Neuronal stem cell (in vitro differentiated cells): ENCODE data around the gene IL1RAPL2.
"Not testable (repeated sequence)": the region's sequence is repeated elsewhere in the genome, so short reads cannot be mapped to it uniquely, and the experiment has no call there.

Experiments used
- DNase-seq: peaks from one replicate; pipeline ENCODE4 v3.0.0-alpha.2; 2013; ENCODE audit warnings: low spot score
- H2AFZ ChIP-seq: one replicate; pipeline ENCODE4 v1.6.1; 2013; ENCODE audit warnings: mild to moderate bottlenecking, low read length, inconsistent platforms
- H2AK5ac ChIP-seq: 2 replicates; pipeline ENCODE4 v1.6.1; 2013; ENCODE audit warnings: low read depth, mild to moderate bottlenecking, inconsistent platforms, low read length, moderate library complexity, mixed read lengths
- H2BK120ac ChIP-seq: 2 replicates; pipeline ENCODE4 v1.6.1; 2013; ENCODE audit warnings: low read depth, mild to moderate bottlenecking, inconsistent platforms, low read length, moderate library complexity, mixed read lengths
- H2BK12ac ChIP-seq: one replicate; pipeline ENCODE4 v1.6.1; 2013; ENCODE audit warnings: low read length, inconsistent platforms
- H2BK15ac ChIP-seq: 2 replicates; pipeline ENCODE4 v1.6.1; 2013; ENCODE audit warnings: mild to moderate bottlenecking, low read length, inconsistent platforms, mixed read lengths
- H2BK5ac ChIP-seq: one replicate; pipeline ENCODE4 v1.6.1; 2013; ENCODE audit warnings: inconsistent platforms, mild to moderate bottlenecking, low read length, moderate library complexity
- H3K14ac ChIP-seq: one replicate; pipeline ENCODE4 v1.6.1; 2013; ENCODE audit warnings: low read length, inconsistent platforms
- H3K18ac ChIP-seq: 2 replicates; pipeline ENCODE4 v1.6.1; 2013; ENCODE audit warnings: low read length, inconsistent platforms
- H3K23ac ChIP-seq: 2 replicates; pipeline ENCODE4 v1.6.1; 2013; ENCODE audit warnings: low read depth, mild to moderate bottlenecking, mixed read lengths, low read length, inconsistent platforms; ENCODE audit not compliant: poor library complexity
- H3K27ac ChIP-seq: replicated peaks from 3 replicates; pipeline ENCODE4 v1.5.1; 2013; ENCODE audit warnings: low read length, inconsistent platforms
- H3K27me3 ChIP-seq, 3 experiments: 2 replicates each; pipeline ENCODE4 v1.6.1; 2013; ENCODE audit warnings: low read length in 3 of 3, mild to moderate bottlenecking in 2 of 3, inconsistent platforms in 1 of 3, low read depth in 1 of 3, mixed read lengths in 1 of 3, moderate library complexity in 1 of 3; ENCODE audit not compliant: control insufficient read depth in 3 of 3, insufficient read depth in 3 of 3
- H3K36me3 ChIP-seq, 2 donors: replicated peaks in 1 of 2; 2 replicates each; pipeline ENCODE4 v1.6.1; 2013; ENCODE audit warnings: low read length in 2 of 2; ENCODE audit not compliant: control insufficient read depth in 2 of 2, insufficient read depth in 2 of 2
- H3K4ac ChIP-seq: 2 replicates; pipeline ENCODE4 v1.6.1; 2013; ENCODE audit warnings: inconsistent platforms, mild to moderate bottlenecking, low read length, moderate library complexity
- H3K4me1 ChIP-seq, 2 donors: 1 replicate in 1 of 2; 2 replicates in 1 of 2; pipeline ENCODE4 v1.6.1; 2013; ENCODE audit warnings: low read length in 2 of 2, low read depth in 1 of 2; ENCODE audit not compliant: control insufficient read depth in 2 of 2, insufficient read depth in 1 of 2
- H3K4me2 ChIP-seq: one replicate; pipeline ENCODE4 v1.6.1; 2013; ENCODE audit warnings: mild to moderate bottlenecking, low read length, inconsistent platforms; ENCODE audit not compliant: insufficient read depth, poor library complexity, severe bottlenecking
- H3K4me3 ChIP-seq, 2 donors: 2 replicates each; pipeline ENCODE4 v1.5.1; 2013; ENCODE audit warnings: low read length in 2 of 2, mild to moderate bottlenecking in 2 of 2, inconsistent platforms in 1 of 2, moderate library complexity in 1 of 2
- H3K79me1 ChIP-seq: one replicate; pipeline ENCODE4 v1.6.1; 2013; ENCODE audit warnings: low read depth, mild to moderate bottlenecking, inconsistent platforms, low read length, moderate library complexity
- H3K9ac ChIP-seq: one replicate; pipeline ENCODE4 v1.6.1; 2013; ENCODE audit warnings: mild to moderate bottlenecking, low read depth, low read length, inconsistent platforms; ENCODE audit not compliant: poor library complexity
- H3K9me3 ChIP-seq, 2 donors: replicated peaks in 1 of 2; 2 replicates each; pipeline versions ENCODE3 to v1.6.1; 2013; ENCODE audit warnings: low read length in 2 of 2, mild to moderate bottlenecking in 2 of 2, inconsistent platforms in 1 of 2, low read depth in 1 of 2, mixed read lengths in 1 of 2, moderate library complexity in 1 of 2; ENCODE audit not compliant: control insufficient read depth in 2 of 2, insufficient read depth in 1 of 2
- H4K8ac ChIP-seq: one replicate; pipeline ENCODE4 v1.6.1; 2013; ENCODE audit warnings: low read depth, mild to moderate bottlenecking, inconsistent platforms, low read length, moderate library complexity
- H4K91ac ChIP-seq: one replicate; pipeline ENCODE4 v1.6.1; 2013; ENCODE audit warnings: low read length, low read depth, mild to moderate bottlenecking, inconsistent platforms; ENCODE audit not compliant: poor library complexity
- WGBS, 2 donors: extraction: QIAGEN DNeasy Blood & Tissue Kit; methylation state at CpG; one replicate each; pipeline ENCODE4 v1.1.7; 2013; ENCODE audit warnings: missing lambda C conversion rate in 2 of 2, mixed read lengths in 1 of 2; ENCODE audit not compliant: insufficient read length in 2 of 2, insufficient replicate concordance in 1 of 2; ENCODE audit errors: extremely low coverage in 2 of 2; 5-methylcytosine and 5-hydroxymethylcytosine counted together

Gene IL1RAPL2

DNA sequence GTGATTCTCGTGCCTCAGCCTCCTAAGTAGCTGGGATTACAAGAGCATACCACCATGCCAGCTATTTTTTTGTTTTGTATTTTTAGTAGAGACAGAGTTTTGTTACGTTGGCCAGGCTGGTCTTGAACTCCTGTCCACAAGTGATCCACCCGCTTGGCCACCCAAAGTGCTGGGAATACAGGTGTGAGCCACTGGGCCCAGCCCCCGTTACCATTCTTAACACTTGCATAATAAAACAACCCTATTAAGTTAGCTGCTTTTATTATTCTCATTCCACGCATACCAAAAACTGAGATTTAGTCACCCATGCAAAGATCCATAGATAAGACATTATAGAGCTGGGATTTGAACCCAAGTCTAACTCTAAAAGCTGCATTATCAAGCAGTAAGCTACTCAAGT lies 660.5 kb downstream of the IL1RAPL2 start:
- Histone ChIP-seq H3K27ac (no peak overlapping the region), H2BK12ac (no peak overlapping the region), H3K4me3 (no peak overlapping the region), H3K14ac (no peak overlapping the region), H3K9me3 (no peaks in the 10 kb centered on the region), H2AK5ac (no peak overlapping the region), H2AFZ (no peak overlapping the region), H4K91ac (no peak overlapping the region), H4K8ac (no peak overlapping the region), H3K4me2 (no peak overlapping the region), H3K9ac (no peak overlapping the region), H3K4ac (no peak overlapping the region), H3K18ac (no peak overlapping the region), H2BK15ac (no peak overlapping the region), H2BK5ac (no peak overlapping the region), H3K23ac (no peak overlapping the region), H3K36me3 (no peaks in the 10 kb centered on the region), H3K4me1 (no peaks in the 10 kb centered on the region), H2BK120ac (no peak overlapping the region), H3K79me1 (no peaks in the 10 kb centered on the region), H3K27me3 (no peaks in the 10 kb centered on the region)
- no CpG with 5 or more reads among the region's 5 CpGs for WGBS, 2 donors
- DNase-seq = no peak

DNA sequence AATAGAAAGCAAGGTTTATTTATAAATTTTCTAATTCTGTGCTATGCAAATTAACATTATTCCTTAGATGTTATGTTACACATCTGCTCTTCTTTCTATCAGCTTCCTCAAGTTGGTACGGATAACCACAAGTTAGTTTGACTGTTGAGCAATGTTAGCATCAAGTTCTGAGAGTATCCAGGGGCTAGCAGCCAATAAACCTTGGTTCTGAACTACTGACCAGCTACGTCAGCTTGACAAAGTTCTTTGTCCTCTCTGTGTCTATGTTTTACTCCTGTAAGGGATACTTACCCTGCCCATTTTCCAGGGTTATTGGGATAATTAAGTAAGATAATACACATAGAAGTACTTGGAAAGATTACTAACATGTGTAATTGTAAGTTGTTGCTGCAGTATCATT lies 662.6 kb downstream of the IL1RAPL2 start:
- H4K8ac ChIP-seq = no peak overlapping the region
- no peak overlapping the region for H3K4me3 ChIP-seq
- H3K14ac ChIP-seq = no peak overlapping the region
- no peaks in the 10 kb centered on the region for H3K4me1 ChIP-seq
- H3K27me3 ChIP-seq = no peaks in the 10 kb centered on the region
- H3K23ac ChIP-seq = no peak overlapping the region
- no peak overlapping the region for H2BK12ac ChIP-seq
- no peaks in the 10 kb centered on the region for H3K9me3 ChIP-seq
- no peak overlapping the region for H2AK5ac ChIP-seq
- no peak overlapping the region for H4K91ac ChIP-seq
- H2AFZ ChIP-seq = no peak overlapping the region
- H3K36me3 ChIP-seq = no peaks in the 10 kb centered on the region
- no CpG with 5 or more reads among the region's 2 CpGs for WGBS, 2 donors
- H3K4me2 ChIP-seq = no peak overlapping the region
- DNase-seq = no peak
- no peak overlapping the region for H2BK5ac ChIP-seq
- no peak overlapping the region for H3K9ac ChIP-seq
- no peak overlapping the region for H3K27ac ChIP-seq
- no peak overlapping the region for H3K18ac ChIP-seq
- no peaks in the 10 kb centered on the region for H3K79me1 ChIP-seq
- no peak overlapping the region for H2BK120ac ChIP-seq
- no peak overlapping the region for H2BK15ac ChIP-seq
- no peak overlapping the region for H3K4ac ChIP-seq

DNA sequence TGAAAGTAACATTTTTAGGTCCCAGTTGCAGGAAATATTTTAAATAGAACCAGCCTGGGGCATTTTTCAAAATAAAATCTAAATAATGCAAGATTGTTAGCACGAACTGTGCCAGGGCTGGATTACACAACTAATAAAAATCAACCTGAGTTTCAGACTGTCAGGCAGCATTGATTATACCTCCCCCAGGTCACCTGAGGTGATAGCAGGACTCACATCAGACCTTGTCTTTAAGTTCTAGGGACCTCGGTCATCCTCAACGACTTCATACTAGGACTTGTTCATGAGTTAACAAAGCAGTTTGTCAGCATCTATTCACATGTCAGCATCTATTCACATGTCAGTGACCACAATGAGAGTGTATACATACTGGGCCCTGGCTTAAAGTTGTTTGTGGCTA lies 663.1 kb downstream of the IL1RAPL2 start:
- Histone ChIP-seq H4K91ac (no peak overlapping the region), H3K14ac (no peak overlapping the region), H3K36me3 (no peaks in the 10 kb centered on the region), H2BK12ac (no peak overlapping the region), H3K9me3 (no peaks in the 10 kb centered on the region), H3K27ac (no peak overlapping the region), H3K18ac (no peak overlapping the region), H2AK5ac (no peak overlapping the region), H2BK120ac (no peak overlapping the region), H3K9ac (no peak overlapping the region), H3K4me1 (no peaks in the 10 kb centered on the region), H2BK5ac (no peak overlapping the region), H3K4ac (no peak overlapping the region), H4K8ac (no peak overlapping the region), H3K23ac (no peak overlapping the region), H3K4me3 (no peak overlapping the region), H2BK15ac (no peak overlapping the region), H3K27me3 (no peaks in the 10 kb centered on the region), H3K4me2 (no peak overlapping the region), H3K79me1 (no peaks in the 10 kb centered on the region), H2AFZ (no peak overlapping the region)
- no CpG with 5 or more reads among the region's 3 CpGs for WGBS, 2 donors
- no peak for DNase-seq

DNA sequence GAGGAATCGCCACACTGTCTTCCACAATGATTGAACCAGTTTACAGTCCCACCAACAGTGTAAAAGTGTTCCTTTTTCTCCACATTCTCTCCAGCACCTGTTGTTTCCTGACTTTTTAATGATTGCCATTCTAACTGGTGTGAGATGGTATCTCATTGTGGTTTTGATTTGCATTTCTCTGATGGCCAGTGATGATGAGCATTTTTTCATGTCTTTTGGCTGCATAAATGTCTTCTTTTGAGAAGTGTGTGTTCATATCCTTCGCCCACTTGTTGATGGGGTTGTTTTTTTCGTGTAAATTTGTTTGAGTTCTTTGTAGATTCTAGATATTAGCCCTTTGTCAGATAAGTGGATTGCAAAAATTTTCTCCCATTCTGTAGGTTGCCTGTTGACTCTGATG lies 671.4 kb downstream of the IL1RAPL2 start:
- not testable (repeated sequence) for H2BK15ac ChIP-seq, H4K8ac ChIP-seq, H3K4me3 ChIP-seq, H3K14ac ChIP-seq, DNase-seq, H4K91ac ChIP-seq, H3K18ac ChIP-seq, H3K4me1 ChIP-seq, H3K9me3 ChIP-seq, H3K27ac ChIP-seq, H3K79me1 ChIP-seq, H2AFZ ChIP-seq, H3K4me2 ChIP-seq, H3K4ac ChIP-seq, H3K27me3 ChIP-seq, H3K23ac ChIP-seq, H2BK120ac ChIP-seq, H2BK5ac ChIP-seq, H2AK5ac ChIP-seq, H2BK12ac ChIP-seq, H3K36me3 ChIP-seq, H3K9ac ChIP-seq
- WGBS, 2 donors = no CpG with 5 or more reads among the region's 3 CpGs
